H1 (cell line): ENCODE results near the gene TBCD.

Source experiments
- CREB1 ChIP-seq: IDR thresholded peaks from 2 replicates; pipeline ENCODE4 v1.6.1; 2012; ENCODE audit warnings: inconsistent platforms
- KDM5A ChIP-seq: fragments of 200-600 bp; IDR thresholded peaks from 2 replicates; pipeline ENCODE4 v1.7.1; 2012; ENCODE audit warnings: mild to moderate bottlenecking, low read length, inconsistent platforms, mixed read lengths
- PHF8 ChIP-seq: fragments of 200-600 bp; sonication (generic); conservative IDR thresholded peaks from 2 replicates; pipeline ENCODE4 v1.7.1; 2012; ENCODE audit warnings: low read depth, mild to moderate bottlenecking, inconsistent platforms, low read length, moderate library complexity
- POU5F1 ChIP-seq: IDR thresholded peaks from 2 replicates; pipeline ENCODE4 v1.6.1; 2011; ENCODE audit warnings: low read depth, mild to moderate bottlenecking, low read length, moderate library complexity
- RBBP5 ChIP-seq: IDR thresholded peaks from 2 replicates; pipeline ENCODE4 v1.7.1; 2012; ENCODE audit warnings: low read depth, mild to moderate bottlenecking, inconsistent platforms, low read length, moderate library complexity, borderline replicate concordance
- YY1 ChIP-seq: IDR thresholded peaks from 2 replicates; pipeline ENCODE4 v1.6.1; 2011; ENCODE audit warnings: low read depth, mild to moderate bottlenecking, low read length
- ZNF274 ChIP-seq: IDR thresholded peaks from 2 replicates; pipeline ENCODE4 v1.7.0; 2012; ENCODE audit warnings: low read length, borderline replicate concordance; ENCODE audit errors: extremely low read depth
- TF ChIP-seq, protein P1 (sequence below), 3 experiments: IDR thresholded peaks; 1 replicate in 2 of 3; 2 replicates in 1 of 3; pipeline versions ENCODE4 v1.5.1 to v1.6.1; 2011; ENCODE audit warnings: low read length in 3 of 3, mild to moderate bottlenecking in 3 of 3, inconsistent platforms in 2 of 3, low read depth in 1 of 3, moderate library complexity in 1 of 3; ENCODE audit not compliant: insufficient read depth in 1 of 3; ENCODE audit errors: control extremely low read depth in 1 of 3
- TF ChIP-seq, protein P2 (sequence below): IDR thresholded peaks from 2 replicates; pipeline ENCODE4 v1.6.1; 2012; ENCODE audit warnings: inconsistent platforms

DNA sequence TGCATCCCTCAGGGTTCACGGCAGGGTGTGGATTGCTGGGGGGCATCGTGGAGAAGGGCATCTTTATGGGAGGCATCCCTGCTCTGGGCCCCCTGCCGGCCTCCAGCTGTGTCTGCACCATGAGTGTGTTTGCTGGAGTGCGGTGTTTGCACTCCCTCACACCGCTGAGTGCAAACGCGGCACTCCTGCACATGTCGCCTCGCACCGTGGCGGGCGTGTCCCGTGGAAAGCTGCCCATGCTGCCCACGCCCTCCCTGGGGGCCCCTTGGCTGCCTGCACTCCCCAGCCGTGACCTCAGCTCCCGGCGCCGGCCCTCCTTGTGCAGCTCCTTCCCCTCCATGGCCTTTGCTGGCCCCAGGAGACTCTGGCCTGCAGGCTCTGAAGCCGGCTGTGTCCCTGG, 162.5 kb downstream of the TBCD start:
- TF ChIP-seq, protein P1, sequence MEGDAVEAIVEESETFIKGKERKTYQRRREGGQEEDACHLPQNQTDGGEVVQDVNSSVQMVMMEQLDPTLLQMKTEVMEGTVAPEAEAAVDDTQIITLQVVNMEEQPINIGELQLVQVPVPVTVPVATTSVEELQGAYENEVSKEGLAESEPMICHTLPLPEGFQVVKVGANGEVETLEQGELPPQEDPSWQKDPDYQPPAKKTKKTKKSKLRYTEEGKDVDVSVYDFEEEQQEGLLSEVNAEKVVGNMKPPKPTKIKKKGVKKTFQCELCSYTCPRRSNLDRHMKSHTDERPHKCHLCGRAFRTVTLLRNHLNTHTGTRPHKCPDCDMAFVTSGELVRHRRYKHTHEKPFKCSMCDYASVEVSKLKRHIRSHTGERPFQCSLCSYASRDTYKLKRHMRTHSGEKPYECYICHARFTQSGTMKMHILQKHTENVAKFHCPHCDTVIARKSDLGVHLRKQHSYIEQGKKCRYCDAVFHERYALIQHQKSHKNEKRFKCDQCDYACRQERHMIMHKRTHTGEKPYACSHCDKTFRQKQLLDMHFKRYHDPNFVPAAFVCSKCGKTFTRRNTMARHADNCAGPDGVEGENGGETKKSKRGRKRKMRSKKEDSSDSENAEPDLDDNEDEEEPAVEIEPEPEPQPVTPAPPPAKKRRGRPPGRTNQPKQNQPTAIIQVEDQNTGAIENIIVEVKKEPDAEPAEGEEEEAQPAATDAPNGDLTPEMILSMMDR (IDR thresholded peaks at IDR 0.05; ENCODE audit: control extremely low read depth in 1 of 3, insufficient read depth in 1 of 3, low read depth in 1 of 3, low read length in 3 of 3), result no peak
- TF ChIP-seq KDM5A, result no peak
- no peak for TF ChIP-seq CREB1
- TF ChIP-seq POU5F1, result no peak
- TF ChIP-seq, protein P2, sequence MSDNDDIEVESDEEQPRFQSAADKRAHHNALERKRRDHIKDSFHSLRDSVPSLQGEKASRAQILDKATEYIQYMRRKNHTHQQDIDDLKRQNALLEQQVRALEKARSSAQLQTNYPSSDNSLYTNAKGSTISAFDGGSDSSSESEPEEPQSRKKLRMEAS, result no peak
- TF ChIP-seq ZNF274, result no peak
- no peak for TF ChIP-seq YY1
- no peak for TF ChIP-seq RBBP5
- TF ChIP-seq PHF8, result no peak
